ENCODE data around the gene MTPN.

MTPN gene

GRCh38 chr7:135920478-135920877, 56.7 kb downstream of the MTPN start:
- no peak for FAIRE-seq

- no peak for FAIRE-seq
These were observed 57.9 kb downstream of the MTPN start for GRCh38 chr7:135919071-135919841.

- no peak for FAIRE-seq
These were observed 59.0 kb downstream of the MTPN start for GRCh38 chr7:135918134-135918533.

- FAIRE-seq: no peak
These were observed 59.4 kb downstream of the MTPN start for GRCh38 chr7:135917721-135918120.

- no peak for FAIRE-seq
These were observed 62.8 kb downstream of the MTPN start for GRCh38 chr7:135914346-135914745.

GRCh38 chr7:135913404-135913803, 63.8 kb downstream of the MTPN start:
- FAIRE-seq: no peak

- no peak for FAIRE-seq
These were observed 66.1 kb downstream of the MTPN start for GRCh38 chr7:135911099-135911498.

- no peak for FAIRE-seq
These were observed 66.6 kb downstream of the MTPN start for GRCh38 chr7:135910393-135911036.

- no peak for FAIRE-seq
These were observed 71.3 kb downstream of the MTPN start for GRCh38 chr7:135905858-135906257.

GRCh38 chr7:135905355-135905754, 71.8 kb downstream of the MTPN start:
- FAIRE-seq: no peak

- no peak for FAIRE-seq
These were observed 72.9 kb downstream of the MTPN start for GRCh38 chr7:135904282-135904681.

GRCh38 chr7:135901585-135902540, 75.3 kb downstream of the MTPN start:
- FAIRE-seq: no peak

GRCh38 chr7:135900065-135900546, 77.1 kb downstream of the MTPN start:
- no peak for FAIRE-seq

GRCh38 chr7:135899458-135900064, 77.6 kb downstream of the MTPN start:
- no peak for FAIRE-seq

GRCh38 chr7:135898226-135898625, 78.9 kb downstream of the MTPN start:
- no peak for FAIRE-seq

- FAIRE-seq: no peak
These were observed 82.3 kb downstream of the MTPN start for GRCh38 chr7:135894816-135895215.

- no peak for FAIRE-seq
These were observed 87.3 kb downstream of the MTPN start for GRCh38 chr7:135889823-135890222.

- no peak for FAIRE-seq
These were observed 88.4 kb downstream of the MTPN start for GRCh38 chr7:135888740-135889139.

GRCh38 chr7:135886345-135887132, 90.6 kb downstream of the MTPN start:
- FAIRE-seq: no peak

- FAIRE-seq: no peak
These were observed 92.5 kb downstream of the MTPN start for GRCh38 chr7:135884495-135885232.

- FAIRE-seq: no peak
These were observed 97.9 kb downstream of the MTPN start for GRCh38 chr7:135879233-135879632.
